ENCODE results near the gene ORC5. TPM values are rescaled to one million over a fixed set of nuclear protein-coding genes. Genes with fewer than 3 reads are reported as not detected.

ORC5 gene
- total and polyA plus RNA-seq, 10 of the 15 experiments (the other 5 are each of a cell fraction or from before 2014, with no cell fraction given): 14.8 to 58.6 (median 30.3) TPM

GRCh38 chr7:104124469-104124868 is 83.3 kb downstream of the ORC5 start:
- no TSS peak for BruUV-seq (replicated peaks)
- TF ChIP-seq E2F4 (IDR thresholded peaks at IDR 0.05; ENCODE audit: low read depth, low read length) (no peak), ZZZ3 (IDR thresholded peaks at IDR 0.05; ENCODE audit: control insufficient read depth, insufficient read length, low read depth) (no peak)
- Histone ChIP-seq H3K9ac (ENCODE audit: control insufficient read depth, insufficient read depth, low read length) (no peak overlapping the region), H3K9me3 (replicated peaks; ENCODE audit: control insufficient read depth, insufficient read depth, low read length) (no peaks in the 10 kb centered on the region), H3K79me2 (ENCODE audit: control insufficient read depth, insufficient read depth, low read length) (no peaks in the 10 kb centered on the region), H3K4me2 (ENCODE audit: control insufficient read depth, insufficient read depth) (no peak overlapping the region), H3K27ac (ENCODE audit: control insufficient read depth, insufficient read depth) (no peak overlapping the region), H3K4me1 (ENCODE audit: control insufficient read depth, insufficient read depth, low read length) (no peaks in the 10 kb centered on the region), H3K4me3 (no peak overlapping the region), H4K20me1 (ENCODE audit: control insufficient read depth, insufficient read depth) (no peaks in the 10 kb centered on the region), H2AFZ (ENCODE audit: control insufficient read depth, low read depth, low read length) (no peak overlapping the region), H3K27me3 (replicated peaks in 1 of 2; ENCODE audit: control insufficient read depth in 2 of 2, insufficient read depth in 2 of 2, low read length in 1 of 2) (no peaks in the 10 kb centered on the region), H3K36me3 (ENCODE audit: control insufficient read depth in 2 of 2, insufficient read depth in 2 of 2, low read length in 1 of 2) (peaks cover 0 to 4% of the 10 kb centered on the region in 2 experiments; a peak in 1 of 4 replicates)
- POLR2A ChIA-PET: no interaction called here
- RAD21 ChIA-PET (ENCODE audit: unreplicated experiment): no interaction called here
- WGBS (ENCODE audit: insufficient coverage, insufficient replicate concordance, low lambda C conversion rate, missing lambda C conversion rate): 87% methylated on average over 3 of the region's 3 CpGs
- SMC1A ChIA-PET (ENCODE audit: uncharacterized antibody, unreplicated experiment): no interaction called here
- DNase-seq (ENCODE audit: low read depth, low spot score) (no peak), FAIRE-seq (no peak), ATAC-seq (no peak)
- in situ Hi-C loops (cut with MboI): no loop called here
- intact Hi-C loops (cut with micrococcal nuclease; ENCODE audit: unreplicated experiment): no loop called here
- CTCF ChIA-PET: no interaction called here

- H3K9me3 ChIP-seq (replicated peaks; ENCODE audit: control insufficient read depth, insufficient read depth, low read length): no peaks in the 10 kb centered on the region
- no peak for DNase-seq (ENCODE audit: low read depth, low spot score)
- no peak overlapping the region for H3K9ac ChIP-seq (ENCODE audit: control insufficient read depth, insufficient read depth, low read length)
- ChIA-PET CTCF (no interaction called here), POLR2A (no interaction called here), RAD21 (ENCODE audit: unreplicated experiment) (no interaction called here), SMC1A (ENCODE audit: uncharacterized antibody, unreplicated experiment) (no interaction called here)
- no peak overlapping the region for H3K27ac ChIP-seq (ENCODE audit: control insufficient read depth, insufficient read depth)
- H2AFZ ChIP-seq (ENCODE audit: control insufficient read depth, low read depth, low read length): no peak overlapping the region
- in situ Hi-C loops (cut with MboI) (no loop called here), intact Hi-C loops (cut with micrococcal nuclease; ENCODE audit: unreplicated experiment) (no loop called here)
- no peaks in the 10 kb centered on the region for H3K4me1 ChIP-seq (ENCODE audit: control insufficient read depth, insufficient read depth, low read length)
- no peak for FAIRE-seq
- no peak for ATAC-seq
- WGBS (ENCODE audit: insufficient coverage, insufficient replicate concordance, low lambda C conversion rate, missing lambda C conversion rate): 100% methylated on average over 3 of the region's 3 CpGs
- no peaks in the 10 kb centered on the region for H4K20me1 ChIP-seq (ENCODE audit: control insufficient read depth, insufficient read depth)
- H3K4me3 ChIP-seq: no peak overlapping the region
- H3K79me2 ChIP-seq (ENCODE audit: control insufficient read depth, insufficient read depth, low read length): no peaks in the 10 kb centered on the region
- no TSS peak for BruUV-seq (replicated peaks)
- H3K27me3 ChIP-seq (replicated peaks in 1 of 2; ENCODE audit: control insufficient read depth in 2 of 2, insufficient read depth in 2 of 2, low read length in 1 of 2): no peaks in the 10 kb centered on the region
- H3K4me2 ChIP-seq (ENCODE audit: control insufficient read depth, insufficient read depth): no peak overlapping the region
- H3K36me3 ChIP-seq (ENCODE audit: control insufficient read depth in 2 of 2, insufficient read depth in 2 of 2, low read length in 1 of 2): peaks cover 0 to 4% of the 10 kb centered on the region in 2 experiments; a peak in 1 of 4 replicates
- TF ChIP-seq SREBF2 (IDR thresholded peaks at IDR 0.05; ENCODE audit: low read length): no peak
- no peak for TF ChIP-seq RAD21 (IDR thresholded peaks at IDR 0.05; ENCODE audit: insufficient read depth, low read depth, low read length)
- TF ChIP-seq KLF5 (IDR thresholded peaks at IDR 0.05; ENCODE audit: partially characterized antibody): no peak
- no peak for TF ChIP-seq SPI1 (IDR thresholded peaks at IDR 0.05; ENCODE audit: borderline replicate concordance, insufficient read depth, low read depth, low read length)
- no peak for TF ChIP-seq IRF3 (IDR thresholded peaks at IDR 0.05)
- TF ChIP-seq NFYA (IDR thresholded peaks at IDR 0.05; ENCODE audit: borderline replicate concordance, low read depth, low read length): no peak
- no peak for TF ChIP-seq TCF7 (IDR thresholded peaks at IDR 0.05; ENCODE audit: borderline replicate concordance)
- no peak for TF ChIP-seq NKRF (conservative IDR thresholded peaks at IDR 0.05)
Observed at GRCh38 chr7:104123786-104124185, 84.0 kb downstream of the ORC5 start.
